ENCODE data around the gene ITGA11.

ITGA11 gene

DNA sequence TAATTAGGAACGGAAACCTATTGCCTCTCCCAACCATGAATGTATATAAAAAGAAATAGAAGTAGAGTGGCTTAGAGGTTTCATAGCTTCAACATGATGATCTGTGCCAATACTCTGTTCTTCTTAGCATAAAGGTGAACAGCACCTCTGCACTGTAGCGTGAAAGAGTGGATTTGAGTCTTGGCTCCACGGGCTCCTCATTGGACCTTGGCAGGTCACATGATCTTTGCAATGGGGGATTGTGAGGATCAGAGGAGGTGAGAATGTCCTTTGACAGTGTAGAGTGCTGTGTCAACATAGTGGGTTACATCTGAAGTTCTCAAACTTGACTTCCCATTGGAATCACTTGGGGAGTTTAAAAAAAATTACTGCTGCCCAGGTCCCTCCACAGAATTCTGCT, 103.0 kb downstream of the ITGA11 start:
- DNase-seq (ENCODE audit: low read depth in 2 of 2): no peak

DNA sequence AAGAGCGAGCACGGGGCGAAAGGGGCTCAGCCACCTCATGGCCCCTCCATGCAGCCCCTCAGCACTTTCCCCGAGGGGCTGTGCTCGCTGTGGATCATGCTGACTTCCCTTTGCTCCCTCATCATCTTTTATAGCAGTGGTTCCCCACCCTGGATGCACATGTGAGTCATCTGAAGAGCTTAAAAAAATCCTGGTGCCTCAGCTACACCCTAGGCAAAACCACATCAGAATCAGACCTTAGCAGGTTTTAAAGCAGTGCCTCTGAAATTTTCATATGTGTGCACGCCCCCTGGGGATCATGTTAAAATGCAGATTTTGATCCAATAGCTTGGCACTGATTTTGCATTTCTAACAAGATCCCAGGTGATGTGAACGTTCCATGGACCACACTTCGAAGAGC, 103.5 kb downstream of the ITGA11 start:
- no peak for DNase-seq (ENCODE audit: low read depth in 2 of 2)

DNA sequence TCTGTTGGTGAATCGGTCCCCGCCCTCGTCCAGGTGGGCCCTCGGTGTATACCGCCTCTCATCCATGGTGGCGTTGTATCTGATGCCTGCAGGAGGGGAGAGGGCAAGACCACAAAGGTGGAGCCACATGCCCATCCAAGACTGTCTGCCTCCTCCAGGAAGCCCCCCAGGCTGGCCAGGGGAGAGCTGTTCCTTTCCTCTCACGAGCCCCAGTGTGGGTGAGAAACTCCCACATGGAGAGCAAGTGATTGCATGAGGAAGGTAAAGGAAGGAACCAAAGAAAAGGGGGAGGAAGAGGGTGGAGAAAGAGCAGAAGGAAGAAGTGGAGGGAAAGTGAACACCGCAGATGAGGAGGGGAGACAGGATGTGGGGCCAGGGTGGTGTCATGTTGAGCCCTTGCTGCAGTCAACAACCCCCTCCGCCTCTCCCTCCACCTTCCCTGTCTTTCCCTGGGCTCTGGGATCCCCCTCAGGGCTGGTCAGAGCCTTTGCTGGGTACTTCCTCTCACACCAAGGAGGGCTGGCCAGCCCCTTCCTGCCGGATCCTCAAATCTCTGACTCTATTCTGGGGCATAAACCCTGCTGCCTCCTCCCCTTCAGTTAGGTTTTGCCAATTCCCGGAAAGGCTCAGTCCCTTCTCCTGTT, 105.1 kb downstream of the ITGA11 start:
- no peak for DNase-seq (ENCODE audit: low read depth in 2 of 2)

DNA sequence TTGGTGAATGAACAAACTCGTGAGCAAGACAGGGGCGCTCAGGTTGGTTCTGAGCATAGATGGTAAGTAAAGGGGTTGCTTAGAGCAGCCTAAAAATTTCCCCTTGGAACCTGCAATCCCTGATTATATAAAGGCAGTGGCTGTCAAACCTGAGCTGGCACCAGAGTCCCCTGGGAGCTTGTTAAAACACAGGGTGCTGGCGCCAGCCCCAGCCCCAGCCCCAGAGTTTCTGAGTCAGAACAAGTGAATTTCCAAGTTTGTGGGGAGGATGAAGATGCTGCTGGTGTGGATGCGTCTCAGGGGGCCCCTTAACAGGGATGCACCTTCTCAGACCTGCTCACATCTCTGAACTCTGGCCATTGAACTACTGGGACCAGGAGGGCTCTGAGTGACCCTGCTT, 106.2 kb downstream of the ITGA11 start:
- DNase-seq (ENCODE audit: low read depth in 2 of 2): no peak

DNA sequence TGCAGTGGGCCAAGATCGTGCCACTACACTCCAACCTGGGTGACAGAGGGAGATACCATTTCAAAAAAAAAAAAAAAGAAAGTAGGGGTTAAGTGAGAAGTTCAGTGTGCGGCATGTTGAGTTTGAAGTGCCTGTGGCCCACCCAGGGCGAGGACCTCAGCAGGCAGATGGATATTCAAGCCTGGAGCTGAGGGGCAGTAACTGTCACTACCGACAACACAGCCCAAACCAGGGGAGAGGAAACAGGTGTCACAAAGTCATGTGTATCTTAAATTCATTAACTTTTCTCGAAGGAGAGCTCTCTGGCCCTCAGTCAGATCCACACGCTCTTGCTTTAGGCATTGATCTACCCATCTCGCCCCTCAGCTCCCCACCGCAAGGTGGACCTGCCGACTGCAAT, 109.2 kb downstream of the ITGA11 start:
- no peak for DNase-seq (ENCODE audit: low read depth in 2 of 2)

DNA sequence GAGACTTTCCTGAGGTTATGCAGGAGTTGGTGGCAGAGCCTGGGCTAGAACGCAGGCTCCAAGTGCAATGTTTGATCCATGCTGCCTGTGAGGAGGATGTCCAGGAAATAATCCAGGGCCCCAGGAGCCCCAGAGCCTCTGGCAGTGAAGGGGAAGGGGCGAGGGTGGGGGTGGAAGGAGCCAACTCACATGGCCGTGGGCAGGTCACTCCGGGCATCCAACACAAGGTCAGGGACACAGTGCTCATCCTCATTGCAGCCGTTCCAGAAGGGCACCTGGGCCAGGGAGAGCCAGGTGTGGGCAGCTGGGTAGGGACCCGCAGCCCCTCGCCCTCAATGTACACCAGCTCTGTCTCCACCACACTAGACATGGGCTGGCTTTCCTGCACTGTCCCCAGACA, 110.7 kb downstream of the ITGA11 start:
- no peak for DNase-seq (ENCODE audit: low read depth in 2 of 2)

DNA sequence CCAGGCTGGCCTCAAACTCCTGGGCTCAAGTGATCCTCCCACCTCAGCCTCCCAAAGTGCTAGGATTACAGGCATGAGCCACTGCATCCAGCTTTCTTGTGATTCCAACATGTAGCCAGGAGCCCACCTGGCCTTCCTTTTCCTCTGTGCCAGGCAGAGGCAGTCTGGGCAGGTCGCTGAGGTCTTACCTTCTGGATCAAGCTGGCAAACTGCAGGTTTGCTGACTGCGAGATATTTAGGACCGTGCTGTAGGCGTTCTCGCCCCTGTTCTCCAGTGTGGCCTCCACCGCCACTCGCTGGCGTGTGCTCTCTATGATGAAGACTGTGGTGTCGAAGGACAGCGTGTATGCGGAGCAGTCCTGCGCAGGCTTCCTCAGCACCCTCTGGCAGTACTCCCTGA, 112.0 kb downstream of the ITGA11 start:
- no peak for DNase-seq (ENCODE audit: low read depth in 2 of 2)

DNA sequence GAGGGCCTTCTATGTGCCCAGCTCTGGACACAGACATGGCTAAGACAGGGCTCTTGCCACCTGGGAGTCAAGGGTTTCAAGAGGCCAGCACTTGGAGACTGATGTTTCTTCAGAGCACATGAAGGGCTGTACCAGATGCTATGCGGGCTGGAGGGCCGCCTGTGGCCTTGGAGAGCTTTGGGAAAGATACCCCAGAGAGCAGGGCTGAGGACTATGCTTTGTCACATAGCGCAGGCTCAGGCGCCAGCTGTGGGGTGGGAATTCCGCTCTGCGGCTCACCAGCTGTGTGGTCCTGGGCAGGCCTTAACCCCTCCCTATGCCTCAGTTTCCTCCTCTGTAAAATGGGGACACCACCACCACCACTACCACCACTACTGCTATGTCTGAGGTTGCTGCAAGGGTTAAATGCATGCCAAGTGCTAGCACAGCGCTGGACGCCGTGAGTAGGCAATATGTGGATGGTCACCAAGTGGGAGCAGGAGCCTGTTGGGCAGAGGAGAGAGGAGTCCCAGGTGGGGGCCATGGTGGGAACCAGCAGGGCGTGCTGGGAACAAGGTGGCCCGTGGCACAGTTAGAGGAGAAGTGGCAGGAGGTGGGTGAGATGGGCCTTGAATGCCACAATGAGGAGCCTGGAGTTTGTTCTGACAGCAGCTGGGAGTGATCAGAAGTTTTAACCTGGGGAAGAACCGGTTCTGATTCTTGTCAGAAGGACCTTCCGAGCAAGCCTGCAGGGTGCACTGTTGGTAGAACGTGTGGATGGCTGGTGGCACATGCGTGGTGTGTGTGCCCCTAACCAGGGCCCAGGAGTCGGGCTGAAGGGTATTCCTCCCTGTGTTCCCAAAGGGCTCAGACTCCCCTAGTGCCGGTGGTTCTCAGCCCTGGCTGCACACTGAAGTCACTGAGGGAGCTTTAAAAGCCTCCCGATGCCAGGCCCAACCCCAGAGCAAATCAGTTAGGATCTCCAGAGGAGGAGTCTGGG, 112.7 kb downstream of the ITGA11 start:
- no peak for DNase-seq (ENCODE audit: low read depth in 2 of 2)

DNA sequence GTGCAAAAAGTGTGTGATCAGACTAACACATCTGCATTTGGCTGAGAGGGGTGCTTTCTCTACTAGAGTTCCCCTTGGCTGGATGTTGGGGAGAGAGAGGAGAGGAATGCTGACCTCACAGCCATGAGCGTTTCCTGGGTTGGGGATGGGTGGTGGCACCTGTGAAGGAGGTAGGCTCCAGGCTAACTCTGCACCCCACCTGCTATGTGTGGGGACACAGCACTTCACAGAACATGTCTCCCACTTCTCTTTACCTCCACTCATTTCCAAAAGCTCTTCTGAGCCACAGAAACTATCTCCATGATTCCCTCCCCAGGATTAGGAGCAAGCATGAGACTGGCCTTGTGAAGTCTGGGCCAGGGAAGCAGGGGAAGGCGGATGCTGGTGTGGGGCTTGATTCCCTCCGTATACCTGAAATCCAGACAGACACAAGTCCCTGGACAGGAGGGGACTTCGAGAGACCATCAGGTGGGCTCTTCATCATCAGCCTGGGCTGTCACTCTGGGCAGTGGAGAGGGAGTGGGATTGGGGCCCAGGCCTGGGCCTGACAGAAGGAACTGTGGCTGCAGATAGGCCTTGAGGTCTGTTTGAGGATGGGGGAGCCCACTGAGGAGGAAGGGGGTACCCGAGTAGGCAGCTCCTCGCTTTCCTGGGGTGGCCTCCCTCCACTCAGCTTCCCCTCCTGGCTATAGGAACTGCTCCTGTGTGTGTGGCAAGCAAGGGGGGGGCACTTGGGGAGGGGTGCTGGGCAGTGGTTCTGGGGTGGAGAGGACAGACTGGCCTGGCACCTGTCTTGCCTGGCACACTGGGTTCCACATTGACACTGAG, 113.7 kb downstream of the ITGA11 start:
- no peak for DNase-seq (ENCODE audit: low read depth in 2 of 2)

DNA sequence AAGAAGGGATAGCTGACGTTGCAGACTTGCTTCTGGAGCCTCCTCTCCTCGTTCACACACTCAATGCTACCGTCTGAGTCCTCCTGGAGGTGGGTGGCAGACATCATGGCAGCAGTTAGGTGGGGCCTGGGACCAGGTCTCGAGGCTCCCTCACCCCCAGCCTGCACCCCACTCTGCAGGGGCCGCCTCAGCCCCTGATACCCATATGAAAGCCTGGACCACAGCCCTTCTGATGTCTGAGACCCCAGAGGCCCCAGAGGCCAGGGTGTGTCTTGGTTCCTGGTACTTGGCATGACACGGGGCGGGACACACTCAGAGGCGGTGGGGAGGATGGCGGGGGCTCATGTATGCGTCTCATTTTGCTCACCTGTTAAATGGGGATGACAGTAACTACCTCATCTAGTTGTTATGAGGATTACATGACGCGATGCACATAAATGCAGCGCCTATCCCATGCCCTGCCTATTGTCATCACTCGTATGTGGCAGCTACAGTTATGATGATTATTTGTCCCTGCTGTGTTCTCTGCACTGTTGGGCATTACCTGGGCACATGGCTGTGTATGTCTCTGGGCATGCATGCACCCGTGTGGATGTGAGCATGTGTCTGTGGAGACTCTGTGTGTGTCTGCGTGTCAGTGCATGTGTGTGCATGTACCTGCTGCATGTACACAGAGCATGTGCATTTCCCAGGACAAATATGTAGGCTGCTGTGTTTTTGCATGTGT, 114.5 kb downstream of the ITGA11 start:
- DNase-seq (ENCODE audit: low read depth in 2 of 2): no peak

DNA sequence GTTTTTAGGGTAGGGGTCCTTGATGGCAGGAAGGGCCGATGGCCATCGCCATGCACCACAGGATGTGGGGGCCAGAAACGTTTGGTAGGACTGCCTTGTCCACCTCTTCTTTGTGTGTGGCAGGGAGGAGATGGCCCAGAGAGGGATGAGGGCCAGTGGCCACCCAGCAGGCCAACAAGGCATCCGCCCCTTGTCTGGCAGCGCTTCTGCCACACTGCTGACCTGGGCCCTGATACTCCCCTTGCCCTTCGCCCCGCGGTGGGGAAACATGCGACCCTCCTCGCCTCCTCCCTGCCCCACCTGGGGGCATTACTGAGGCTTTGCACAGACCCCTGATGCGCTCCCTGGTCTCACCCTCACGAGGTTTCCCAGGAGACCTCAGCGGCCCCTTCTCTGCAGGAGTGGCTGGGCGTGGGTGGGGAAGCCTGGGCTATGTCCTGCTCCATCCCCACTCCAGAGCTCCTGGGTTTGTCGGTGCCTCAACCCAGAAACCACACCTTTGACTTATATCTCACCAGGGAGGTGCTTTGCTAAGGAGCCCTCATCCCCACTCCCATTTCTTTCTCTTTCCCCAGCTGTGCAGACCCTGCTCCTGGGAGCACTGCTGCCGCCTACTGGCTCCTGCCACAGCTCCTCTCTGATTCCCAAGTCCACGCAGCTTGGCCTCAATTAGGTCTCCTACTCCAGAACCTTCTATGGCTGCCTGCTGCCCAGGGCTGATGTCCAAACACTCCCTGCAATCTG, 115.7 kb downstream of the ITGA11 start:
- DNase-seq (ENCODE audit: low read depth in 2 of 2): no peak

DNA sequence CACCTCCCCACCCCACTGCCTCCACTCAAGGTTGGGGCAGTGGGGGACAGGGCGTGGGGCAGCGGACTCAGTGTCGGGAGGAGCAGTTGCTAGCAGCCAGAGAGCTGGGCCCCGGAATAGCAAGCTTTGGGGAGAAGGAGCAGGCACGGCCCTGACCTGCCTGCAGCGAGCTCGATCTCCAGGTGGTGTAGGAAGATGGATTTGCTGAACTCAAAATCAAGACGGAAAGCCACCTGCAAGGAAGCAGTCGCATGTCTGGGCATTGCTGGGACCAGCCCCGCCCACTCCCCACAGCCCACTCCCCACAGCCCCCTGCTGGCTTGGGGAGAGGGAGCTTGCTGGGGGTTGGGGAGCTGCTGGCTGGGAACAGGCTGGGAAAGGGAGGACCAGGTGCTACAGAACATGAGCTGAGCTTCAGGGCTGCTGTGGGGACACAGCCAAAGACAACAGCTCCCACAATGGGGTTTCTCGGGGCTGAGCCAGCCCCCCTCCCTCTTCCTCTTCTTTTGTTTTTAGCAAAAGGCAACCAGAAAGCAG, 116.4 kb downstream of the ITGA11 start:
- DNase-seq (ENCODE audit: low read depth in 2 of 2): no peak

DNA sequence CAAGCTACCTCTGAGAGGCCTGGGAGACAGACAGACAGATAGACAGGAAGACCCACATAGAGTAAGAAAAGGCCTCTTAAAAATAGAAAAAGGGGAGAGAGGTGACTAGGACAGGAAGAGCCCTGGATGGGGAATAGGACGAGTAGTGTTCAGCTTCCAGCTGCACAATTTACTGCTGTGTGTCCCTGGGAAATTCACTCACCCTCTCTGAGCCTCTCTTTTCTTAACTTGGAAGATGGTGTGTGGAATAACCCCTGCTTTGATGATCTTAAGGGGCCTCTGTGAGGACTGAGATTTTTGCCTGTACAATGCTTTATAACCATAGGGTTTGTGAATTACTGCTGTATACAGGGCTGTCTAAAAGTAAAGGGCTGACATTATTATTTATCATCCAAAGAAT, 116.9 kb downstream of the ITGA11 start:
- DNase-seq (ENCODE audit: low read depth in 2 of 2): no peak

DNA sequence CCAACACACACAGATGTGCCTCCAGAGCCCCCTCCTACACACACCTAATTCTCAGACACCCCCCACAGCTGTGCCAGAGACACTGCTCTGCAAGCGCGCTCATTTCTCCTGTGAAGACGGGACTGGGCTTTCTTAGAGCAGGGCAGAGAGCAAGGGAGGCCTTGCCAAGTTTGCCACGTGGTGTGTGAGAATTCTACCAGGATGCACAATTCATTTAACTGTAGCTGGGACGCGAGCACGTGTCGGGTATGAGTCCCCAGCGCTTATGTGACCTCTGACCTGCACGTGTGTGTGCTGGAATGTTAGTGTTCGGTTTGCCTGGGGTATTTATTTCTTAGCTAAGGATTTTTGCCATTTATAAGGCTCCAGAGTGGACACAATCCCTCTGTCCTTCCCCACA, 117.4 kb downstream of the ITGA11 start:
- DNase-seq (ENCODE audit: low read depth in 2 of 2): no peak

DNA sequence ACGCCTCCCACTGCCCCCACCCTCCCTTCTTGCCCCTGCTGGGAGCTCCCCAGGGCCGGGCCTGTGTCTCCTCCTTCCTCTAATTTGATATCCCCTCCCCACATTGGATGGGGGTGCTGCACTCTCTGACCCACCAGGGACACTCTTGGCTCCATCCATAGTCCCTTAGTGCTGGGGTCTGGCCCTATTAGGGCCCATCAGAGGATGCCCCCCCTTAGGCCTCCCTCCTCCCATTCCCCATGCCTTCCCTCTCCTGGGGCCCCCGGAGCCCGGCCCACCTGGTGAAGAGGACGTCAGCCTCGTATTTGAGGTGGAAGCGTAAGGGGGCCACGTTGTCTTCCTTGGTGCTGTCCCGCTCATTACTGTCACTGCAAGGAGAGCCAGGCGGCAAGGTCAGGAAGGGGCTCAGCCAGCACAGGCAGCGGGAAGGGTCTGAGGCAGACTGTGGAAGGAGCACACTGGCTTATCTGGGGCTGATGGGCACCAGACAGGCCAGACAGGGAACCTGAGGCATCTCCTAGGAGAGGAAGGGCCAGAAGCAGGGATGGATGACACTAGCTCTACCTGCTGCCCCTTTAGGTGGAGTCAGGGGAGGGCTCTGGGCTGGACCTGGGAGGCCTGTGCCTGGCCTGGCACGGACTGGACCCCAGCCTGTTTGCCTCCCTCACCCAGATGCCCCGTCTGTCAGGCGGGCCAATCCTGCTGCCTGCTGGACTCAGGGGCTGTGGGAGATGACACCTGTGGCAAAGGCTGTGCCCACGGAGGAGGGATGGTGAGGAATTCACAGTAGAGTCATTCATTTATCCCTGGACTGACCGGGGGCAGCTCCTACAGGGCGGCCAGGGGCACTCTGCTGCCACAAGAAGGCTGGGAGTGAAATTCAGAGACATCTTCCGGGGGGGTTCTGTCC, 118.2 kb downstream of the ITGA11 start:
- no peak for DNase-seq (ENCODE audit: low read depth in 2 of 2)

DNA sequence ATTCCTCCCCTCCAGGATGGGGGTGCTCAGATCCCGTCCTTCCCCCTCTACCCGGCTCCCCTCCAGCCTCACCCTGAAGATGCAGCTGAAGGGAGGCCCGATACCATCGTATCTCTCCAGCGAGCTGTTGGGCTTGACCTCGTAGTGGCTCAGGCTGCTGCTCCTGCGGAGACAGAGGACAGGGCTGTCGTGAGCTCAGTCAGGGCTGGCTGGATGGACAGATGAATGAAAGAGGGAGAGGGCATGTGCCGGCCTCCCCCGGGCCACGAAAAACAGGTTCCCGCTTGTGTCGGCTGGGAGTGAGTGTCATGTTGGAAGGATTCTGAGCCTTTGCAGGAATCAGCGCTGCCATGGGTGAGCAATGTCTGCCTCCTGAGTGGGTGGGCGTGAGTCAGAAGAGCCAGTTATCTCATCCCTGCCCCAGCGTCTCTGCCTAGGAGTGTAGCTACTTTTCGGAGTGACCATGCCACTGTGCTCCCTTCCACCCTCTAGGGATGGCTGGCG, 119.2 kb downstream of the ITGA11 start:
- no peak for DNase-seq (ENCODE audit: low read depth in 2 of 2)

DNA sequence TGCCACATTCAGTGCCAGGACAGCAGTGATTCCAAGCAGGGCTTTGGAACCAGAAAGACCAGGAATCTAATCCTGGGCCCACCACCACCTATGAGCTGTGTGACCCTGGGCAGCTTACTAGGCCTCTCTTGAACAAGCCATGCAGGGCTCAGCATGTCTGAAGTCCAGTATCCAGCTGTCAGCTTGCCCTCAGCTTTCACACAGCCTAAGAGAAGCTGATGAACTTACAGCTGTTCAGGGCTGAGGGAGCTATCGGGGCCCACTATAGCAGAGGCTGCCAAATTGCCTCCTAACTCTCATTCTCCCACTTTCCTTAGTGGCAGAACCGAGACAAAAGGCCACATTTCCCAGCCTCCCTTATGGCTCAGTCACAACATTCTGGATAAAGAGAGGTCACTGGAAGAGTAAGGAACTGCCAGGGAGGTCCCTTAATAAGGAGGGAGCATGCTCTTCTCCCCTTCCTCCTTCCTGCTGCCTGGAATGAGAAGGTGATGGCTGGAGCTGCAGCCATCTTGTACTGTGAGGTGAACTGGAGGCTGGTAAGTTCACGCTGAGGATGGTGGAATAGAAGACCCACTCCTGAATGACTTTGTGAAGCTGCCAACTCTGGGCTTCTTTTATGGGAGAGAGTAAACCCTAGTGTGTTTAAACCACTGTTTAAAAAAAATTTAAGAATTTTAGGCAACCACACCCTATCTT, 120.0 kb downstream of the ITGA11 start:
- DNase-seq (ENCODE audit: low read depth in 2 of 2): no peak

DNA sequence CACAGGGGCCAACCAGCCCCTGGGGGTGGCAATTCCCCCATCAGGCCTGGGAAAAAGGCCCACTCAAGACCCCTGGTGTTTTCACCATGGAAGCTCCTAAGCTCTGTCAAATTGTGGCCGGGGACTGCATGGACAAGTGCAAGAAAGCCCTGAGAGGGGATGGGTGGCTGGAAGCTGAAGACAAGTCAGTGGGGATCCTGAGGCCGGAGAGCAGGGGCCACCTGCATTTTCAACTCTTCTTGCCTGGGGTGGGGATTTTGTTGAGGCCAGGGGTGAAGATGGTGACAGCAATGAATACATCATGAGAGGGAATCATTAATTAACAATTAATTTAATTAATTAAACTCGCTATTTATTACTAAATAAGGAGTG, 120.5 kb downstream of the ITGA11 start:
- no peak for DNase-seq (ENCODE audit: low read depth in 2 of 2)
